ENCODE measurements around the gene CHST11. TPM values are rescaled to one million over a fixed set of nuclear protein-coding genes. Genes with fewer than 3 reads are reported as not detected.

The CHST11 gene
- total and polyA plus RNA-seq, 4 donors, result 0.57 to 11.1 (median 3.7) TPM

- H3K4me3 ChIP-seq (ENCODE audit: low read depth in 1 of 3, low read length in 3 of 3), result no peak overlapping the region
- no peak for DNase-seq (ENCODE audit: low spot score)
- TF ChIP-seq FOXA2 (IDR thresholded peaks at IDR 0.05) (no peak), CTCF (IDR thresholded peaks at IDR 0.05; ENCODE audit: low read depth, low read length, missing input control) (no peak), EGR1 (IDR thresholded peaks at IDR 0.05; ENCODE audit: low read depth in 2 of 2) (no peak), SP1 (IDR thresholded peaks at IDR 0.05) (no peak), RAD21 (IDR thresholded peaks at IDR 0.05) (no peak), TAF1 (conservative IDR thresholded peaks at IDR 0.05) (no peak), NR2F2 (IDR thresholded peaks at IDR 0.05) (no peak), RXRA (IDR thresholded peaks at IDR 0.05) (no peak), FOXA1 (IDR thresholded peaks at IDR 0.05) (no peak), HNF4G (IDR thresholded peaks at IDR 0.05) (no peak), ATF3 (IDR thresholded peaks at IDR 0.05) (no peak), YY1 (IDR thresholded peaks at IDR 0.05) (no peak), HNF4A (conservative IDR thresholded peaks at IDR 0.05) (no peak)
- no peaks in the 10 kb centered on the region for H3K27me3 ChIP-seq (ENCODE audit: control insufficient read depth in 4 of 4, insufficient read depth in 4 of 4, low read length in 3 of 4)
- no peaks in the 10 kb centered on the region for H3K36me3 ChIP-seq (ENCODE audit: control insufficient read depth in 4 of 4, insufficient read depth in 3 of 4, low read depth in 1 of 4, low read length in 3 of 4)
- no peak overlapping the region for H3K27ac ChIP-seq (ENCODE audit: low read depth in 1 of 2, low read length in 2 of 2)
- H3K9me3 ChIP-seq (ENCODE audit: control insufficient read depth in 4 of 4, low read length in 3 of 4), result no peaks in the 10 kb centered on the region
- 85% methylated on average over 4 of the region's 4 CpGs for whole genome bisulfite sequencing
- peaks cover 0 to 4% (median 0%) of the 10 kb centered on the region in 4 donors for H3K4me1 ChIP-seq (ENCODE audit: control insufficient read depth in 4 of 4, insufficient read depth in 4 of 4, low read length in 3 of 4)
- H3K9ac ChIP-seq (ENCODE audit: low read depth in 1 of 2, low read length in 2 of 2), result no peak overlapping the region
Measured at GRCh38 chr12:104469066-104469465, 12.3 kb downstream of the CHST11 start.

GRCh38 chr12:104469523-104469922, 12.8 kb downstream of the CHST11 start:
- H3K27me3 ChIP-seq (ENCODE audit: control insufficient read depth in 4 of 4, insufficient read depth in 4 of 4, low read length in 3 of 4), result no peaks in the 10 kb centered on the region
- WGBS, result 94% methylated on average over 1 of the region's 1 CpG

More at GRCh38 chr12:104469523-104469922, 12.8 kb downstream of the CHST11 start:
- no peak overlapping the region for H3K4me3 ChIP-seq (ENCODE audit: low read depth in 1 of 3, low read length in 3 of 3)
- H3K9ac ChIP-seq (ENCODE audit: low read depth in 1 of 2, low read length in 2 of 2), result no peak overlapping the region
- no peak for DNase-seq (ENCODE audit: low spot score)
- peaks cover 0 to 4% (median 0%) of the 10 kb centered on the region in 4 donors for H3K4me1 ChIP-seq (ENCODE audit: control insufficient read depth in 4 of 4, insufficient read depth in 4 of 4, low read length in 3 of 4)
- TF ChIP-seq FOXA1 (IDR thresholded peaks at IDR 0.05), result no peak
- TF ChIP-seq ATF3 (IDR thresholded peaks at IDR 0.05), result no peak
- TF ChIP-seq JUND (IDR thresholded peaks at IDR 0.05), result no peak
- TF ChIP-seq YY1 (IDR thresholded peaks at IDR 0.05), result no peak
- no peak for TF ChIP-seq FOXA2 (IDR thresholded peaks at IDR 0.05)
- no peak for TF ChIP-seq NR2F2 (IDR thresholded peaks at IDR 0.05)
- TF ChIP-seq SP1 (IDR thresholded peaks at IDR 0.05), result no peak
- no peak for TF ChIP-seq RXRA (IDR thresholded peaks at IDR 0.05)
- TF ChIP-seq CTCF (IDR thresholded peaks at IDR 0.05; ENCODE audit: low read depth, low read length, missing input control), result no peak
- no peak for TF ChIP-seq HNF4G (IDR thresholded peaks at IDR 0.05)
- H3K36me3 ChIP-seq (ENCODE audit: control insufficient read depth in 4 of 4, insufficient read depth in 3 of 4, low read depth in 1 of 4, low read length in 3 of 4), result no peaks in the 10 kb centered on the region
- H3K9me3 ChIP-seq (ENCODE audit: control insufficient read depth in 4 of 4, low read length in 3 of 4), result no peaks in the 10 kb centered on the region
- H3K27ac ChIP-seq (ENCODE audit: low read depth in 1 of 2, low read length in 2 of 2), result no peak overlapping the region

Data from liver (tissue), 9 donors.